Breast epithelium (tissue), 3 donors: ENCODE results near the gene CDK18.

Source experiments
- CTCF ChIP-seq, 3 donors: fragments of 450-650 bp; IDR thresholded peaks; one replicate each; pipeline ENCODE4 v1.5.1; 2016 to 2017; ENCODE audit warnings: antibody characterized with exemption in 3 of 3, mild to moderate bottlenecking in 3 of 3, moderate library complexity in 3 of 3
- POLR2A ChIP-seq: fragments of 450-650 bp; IDR thresholded peaks from one replicate; pipeline ENCODE4 v1.6.1; 2016; ENCODE audit warnings: antibody characterized with exemption, mild to moderate bottlenecking, moderate library complexity
- POLR2AphosphoS5 ChIP-seq, 3 donors: sonication (generic); formaldehyde crosslinking; IDR thresholded peaks; one replicate each; pipeline ENCODE4 v1.6.1; 2017; ENCODE audit warnings: antibody characterized with exemption in 3 of 3

GRCh38 chr1:205519541-205520131, 15.2 kb downstream of the CDK18 start:
- TF ChIP-seq CTCF (IDR thresholded peaks at IDR 0.05): no peak
- TF ChIP-seq POLR2AphosphoS5 (IDR thresholded peaks at IDR 0.05): no peak
- no peak for TF ChIP-seq POLR2A
